CD1c-positive myeloid dendritic cell (primary cell): ENCODE results near the gene ZDHHC11.
"Not testable (repeated sequence)": the region's sequence is repeated elsewhere in the genome, so short reads cannot be mapped to it uniquely, and the experiment has no call there.

Experiments
- DNase-seq: peaks from one replicate; pipeline ENCODE4 v3.0.0-alpha.2; 2016; ENCODE audit errors: extremely low spot score

ZDHHC11 gene

DNA sequence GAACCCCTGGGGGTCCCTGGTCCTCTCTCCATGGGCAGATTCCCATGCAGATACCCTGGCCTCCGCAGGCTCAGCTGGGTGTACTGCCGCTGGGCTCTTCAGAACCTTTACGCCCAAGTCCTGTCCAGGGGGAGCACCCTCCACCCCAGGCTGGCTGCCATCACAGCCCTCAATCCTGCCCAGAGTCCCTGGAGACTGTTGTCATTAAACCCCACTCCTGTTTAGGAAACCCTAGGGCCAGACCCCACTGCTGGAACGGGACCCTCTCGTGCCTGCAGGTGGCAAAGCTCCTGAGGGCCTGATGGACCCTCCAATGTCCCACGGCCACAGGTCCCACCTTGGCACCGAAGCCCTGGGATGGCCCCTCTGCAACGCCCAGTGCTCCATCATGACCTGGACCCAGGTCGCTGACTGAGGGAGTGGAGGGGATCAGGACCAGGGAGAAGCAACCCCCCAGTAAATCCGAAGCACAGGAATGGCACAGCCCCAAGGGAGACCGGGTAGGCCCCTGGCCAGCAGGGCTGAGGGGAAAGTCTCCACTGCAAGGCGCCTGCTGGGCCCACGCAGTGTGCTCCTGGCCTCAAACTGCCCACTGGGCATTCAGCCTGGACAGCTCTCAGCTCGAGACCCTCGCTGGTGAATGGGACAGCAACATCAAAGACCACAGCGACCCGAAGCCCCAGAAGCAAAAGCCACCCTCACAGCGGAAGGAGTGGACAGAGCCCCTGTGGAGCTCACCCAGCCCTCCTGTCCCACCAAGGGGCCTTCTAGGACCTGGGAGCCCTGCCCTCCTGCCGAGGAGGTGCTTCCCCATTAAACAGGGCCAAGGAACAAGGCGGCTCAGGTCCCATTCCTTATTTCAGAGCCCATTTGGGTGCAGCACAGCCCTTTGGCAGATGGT, 74.6 kb downstream of the ZDHHC11 start:
- no peak for DNase-seq

- DNase-seq: not testable (repeated sequence)
These were observed 75.2 kb downstream of the ZDHHC11 start for GRCh38 chr5:775595-775960.

GRCh38 chr5:774854-775505, 75.8 kb downstream of the ZDHHC11 start:
- DNase-seq: not testable (repeated sequence)

DNA sequence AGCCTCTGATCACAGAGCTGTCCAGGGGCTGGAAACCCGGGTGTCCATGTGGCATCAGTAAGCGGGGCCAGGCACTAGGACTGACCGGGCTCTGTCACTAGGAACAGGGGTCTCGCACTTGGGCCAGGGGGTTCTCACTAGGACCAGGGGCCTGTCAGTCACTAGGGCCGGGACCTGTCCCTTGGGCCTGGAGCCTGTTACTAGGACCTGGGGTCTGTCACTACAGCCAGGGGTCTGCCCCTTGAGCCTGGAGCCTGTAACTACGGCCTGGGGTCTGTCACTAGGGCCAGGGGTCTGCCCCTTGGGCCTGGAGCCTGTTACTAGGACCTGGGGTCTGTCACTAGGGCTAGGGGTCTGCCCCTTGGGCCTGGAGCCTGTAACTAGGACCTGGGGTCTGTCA, 76.5 kb downstream of the ZDHHC11 start:
- not testable (repeated sequence) for DNase-seq

GRCh38 chr5:773517-774264, 77.1 kb downstream of the ZDHHC11 start:
- no peak for DNase-seq

DNA sequence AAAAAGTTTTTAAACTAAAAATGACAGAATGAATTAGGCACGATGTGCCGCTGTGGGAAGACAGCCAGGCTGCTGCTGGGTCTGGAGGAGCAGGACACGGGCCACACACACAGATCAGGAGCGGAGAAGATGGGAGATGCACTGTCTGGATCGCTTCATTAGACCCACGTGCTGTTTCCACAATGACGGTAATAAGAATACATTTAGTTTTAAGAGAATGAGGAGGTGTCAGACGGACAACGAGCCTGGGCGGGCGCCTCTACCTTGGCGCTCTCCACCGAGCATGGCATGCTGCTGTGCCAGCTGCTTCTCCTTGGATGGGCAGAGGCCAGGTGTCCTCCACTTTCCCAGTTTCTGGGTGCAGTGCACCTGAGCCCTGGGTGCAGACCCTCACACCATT, 77.9 kb downstream of the ZDHHC11 start:
- not testable (repeated sequence) for DNase-seq

DNA sequence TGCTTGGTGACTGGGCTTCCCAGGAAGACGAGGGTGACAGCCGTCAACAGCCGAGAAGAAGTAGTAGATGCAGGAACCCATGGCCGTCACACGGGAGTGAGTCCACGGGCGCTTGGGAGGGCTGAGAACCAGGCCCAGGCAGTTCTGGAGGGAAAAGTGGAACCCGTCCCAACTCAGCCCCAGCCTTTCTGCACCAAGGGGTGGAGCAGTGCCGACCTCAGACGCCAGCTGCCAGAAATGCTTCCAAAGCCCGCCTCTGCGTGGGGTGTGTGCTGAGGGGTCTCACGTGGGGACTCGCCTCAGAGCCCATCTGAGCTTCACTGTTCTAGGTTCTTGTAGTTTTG, 78.3 kb downstream of the ZDHHC11 start:
- DNase-seq: not testable (repeated sequence)

- DNase-seq: not testable (repeated sequence)
These were observed 78.8 kb downstream of the ZDHHC11 start for GRCh38 chr5:771841-772546.

DNA sequence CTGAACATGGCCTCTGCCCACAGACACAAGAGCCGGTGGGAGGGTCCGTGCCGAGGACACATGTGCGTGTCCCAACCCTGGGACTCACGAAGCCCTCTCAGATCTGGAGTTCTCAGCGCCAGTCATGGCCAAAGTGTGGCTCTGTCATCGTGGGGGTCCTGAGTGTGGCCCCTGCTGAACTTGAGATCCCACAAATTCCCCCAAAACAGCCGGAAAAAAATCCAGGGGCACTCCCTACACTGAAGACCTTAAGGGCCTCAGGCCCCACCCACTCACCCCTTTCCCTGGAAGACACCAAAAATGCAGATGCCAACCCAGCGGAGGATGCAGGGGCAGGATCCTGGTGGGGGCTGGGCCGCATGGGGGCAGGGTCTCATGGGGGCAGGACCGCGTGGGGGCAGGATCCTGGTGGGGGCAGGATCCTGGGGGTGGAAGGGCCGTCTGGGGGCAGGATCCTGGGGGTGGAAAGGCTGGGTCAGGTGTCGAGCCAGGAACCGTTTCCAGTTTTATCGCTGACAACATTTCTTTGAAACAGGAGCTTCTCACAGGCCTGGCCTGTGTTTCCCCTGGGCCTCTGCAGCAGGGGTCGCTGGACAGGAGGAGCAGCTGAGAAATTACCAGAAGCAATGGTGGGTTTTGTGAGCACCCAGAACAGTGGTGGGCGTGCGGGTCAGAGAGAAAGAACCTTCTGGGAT, 79.6 kb downstream of the ZDHHC11 start:
- DNase-seq: not testable (repeated sequence)

- not testable (repeated sequence) for DNase-seq
These were observed 80.2 kb downstream of the ZDHHC11 start for GRCh38 chr5:770585-770984.

- DNase-seq: not testable (repeated sequence)
These were observed 81.2 kb downstream of the ZDHHC11 start for GRCh38 chr5:769485-770145.

DNA sequence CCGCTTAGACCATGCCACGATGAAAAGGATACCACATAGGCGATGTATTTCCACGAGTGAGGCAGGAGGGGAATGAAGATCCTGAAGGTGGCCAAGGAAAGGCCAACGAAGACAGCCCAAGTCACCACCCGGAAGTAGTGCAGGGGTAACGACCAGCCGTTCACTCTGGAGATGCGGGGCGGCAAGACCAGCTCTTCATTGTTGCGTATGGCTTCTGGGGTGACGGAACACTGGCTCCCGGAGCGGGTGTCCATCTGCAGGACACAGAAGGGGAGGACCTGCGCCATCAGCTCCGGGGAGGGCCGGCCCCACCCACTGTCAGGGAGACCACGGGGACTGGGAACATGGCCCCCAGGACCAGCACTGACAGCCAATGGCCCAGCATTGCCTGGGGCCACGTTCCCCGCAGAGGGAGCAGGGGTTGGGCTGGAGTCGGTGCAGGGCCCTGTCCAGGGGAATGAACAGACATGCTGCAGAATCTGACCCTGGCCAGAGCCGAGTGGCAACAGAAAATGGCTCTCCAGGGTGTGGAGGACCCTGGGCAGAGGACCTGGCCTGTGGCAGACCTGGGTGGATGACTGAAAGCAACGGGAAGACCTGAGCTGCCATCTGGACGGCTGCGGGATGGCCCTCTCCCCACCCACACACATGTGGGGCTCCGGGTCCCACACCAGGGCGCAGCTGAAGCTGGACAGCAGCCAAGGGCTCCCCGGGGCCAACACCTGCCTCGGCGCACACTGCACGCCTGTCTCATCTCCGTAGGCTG, 83.9 kb downstream of the ZDHHC11 start:
- no peak for DNase-seq

- no peak for DNase-seq
These were observed 84.7 kb downstream of the ZDHHC11 start for GRCh38 chr5:765948-766631.

- no peak for DNase-seq
These were observed 86.6 kb downstream of the ZDHHC11 start for GRCh38 chr5:763998-764781.

DNA sequence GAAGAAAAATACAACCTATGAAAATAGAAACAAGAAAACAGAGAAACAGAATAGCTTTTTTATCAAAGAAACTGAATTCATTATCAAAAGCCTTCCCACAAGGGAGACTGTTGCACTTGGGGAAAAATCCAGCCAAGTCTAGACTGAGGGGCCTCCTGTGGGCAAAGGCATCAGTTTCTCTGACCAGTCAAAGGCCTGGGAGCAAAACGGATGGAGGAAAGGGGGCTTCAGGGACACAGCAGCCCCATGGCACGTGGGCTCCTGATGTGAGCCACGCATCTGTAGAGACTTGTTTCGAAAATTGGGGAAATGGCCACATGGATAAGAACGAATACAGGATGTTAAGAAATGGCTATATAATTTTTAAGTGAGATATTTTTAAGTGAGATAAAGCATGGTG, 87.4 kb downstream of the ZDHHC11 start:
- DNase-seq: no peak

GRCh38 chr5:762996-763395, 87.8 kb downstream of the ZDHHC11 start:
- not testable (repeated sequence) for DNase-seq

DNA sequence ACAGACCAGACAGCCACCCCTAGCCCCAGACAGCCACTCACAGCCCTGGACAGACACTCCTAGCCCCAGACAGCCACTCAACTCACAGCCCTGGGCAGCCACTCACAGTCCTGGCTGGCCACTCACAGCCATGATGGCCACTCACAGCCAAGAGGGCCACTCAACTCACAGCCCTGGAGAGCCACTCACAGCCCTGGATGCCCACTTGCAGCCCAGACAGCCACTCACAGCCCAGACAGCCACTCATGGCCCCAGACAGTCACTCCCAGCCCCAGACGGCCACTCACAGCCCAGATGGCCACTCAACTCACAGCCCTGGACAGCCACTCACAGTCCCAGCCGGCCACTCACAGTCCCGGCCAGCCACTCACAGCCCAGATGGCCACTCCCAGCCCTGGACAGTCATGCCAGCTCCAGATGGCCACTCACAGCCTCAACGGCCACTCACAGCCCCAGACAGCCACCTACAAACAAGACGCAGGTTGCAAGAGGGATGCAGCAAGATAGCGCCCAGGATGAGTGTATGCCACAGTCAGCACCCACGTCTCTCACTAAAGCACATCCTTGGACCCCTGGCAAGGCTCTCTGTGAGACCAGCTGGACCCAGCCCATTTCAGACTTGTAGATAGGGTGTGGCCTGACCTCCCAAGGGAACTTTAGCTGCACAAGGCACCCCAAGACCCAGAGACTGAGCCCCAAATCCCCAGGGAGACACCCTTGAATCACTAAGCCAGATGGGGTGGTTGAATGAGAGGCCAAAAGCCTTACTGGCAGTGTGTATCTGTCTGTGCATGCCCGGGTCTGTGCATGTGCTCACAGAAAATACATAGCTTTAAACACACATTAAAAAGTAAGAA, 88.7 kb downstream of the ZDHHC11 start:
- DNase-seq: no peak
